Effector CD8-positive, alpha-beta T cell (primary cell): Measurements from ENCODE around the gene PSMA2.
A peak's percentile ranks its signal among the peaks of the same experiment; 100 is the strongest.

Experiments used
- DNase-seq: peaks from one replicate; lab custom pipeline; 2025; lab: John Stamatoyannopoulos, UW
- total RNA-seq, 4 experiments: gene quantifications; one replicate each; lab custom pipeline; 2026; lab: John Stamatoyannopoulos, UW

PSMA2 gene
- total RNA-seq, result 5.8 to 13.6 (median 8.2) reads per million in 4 experiments

DNA sequence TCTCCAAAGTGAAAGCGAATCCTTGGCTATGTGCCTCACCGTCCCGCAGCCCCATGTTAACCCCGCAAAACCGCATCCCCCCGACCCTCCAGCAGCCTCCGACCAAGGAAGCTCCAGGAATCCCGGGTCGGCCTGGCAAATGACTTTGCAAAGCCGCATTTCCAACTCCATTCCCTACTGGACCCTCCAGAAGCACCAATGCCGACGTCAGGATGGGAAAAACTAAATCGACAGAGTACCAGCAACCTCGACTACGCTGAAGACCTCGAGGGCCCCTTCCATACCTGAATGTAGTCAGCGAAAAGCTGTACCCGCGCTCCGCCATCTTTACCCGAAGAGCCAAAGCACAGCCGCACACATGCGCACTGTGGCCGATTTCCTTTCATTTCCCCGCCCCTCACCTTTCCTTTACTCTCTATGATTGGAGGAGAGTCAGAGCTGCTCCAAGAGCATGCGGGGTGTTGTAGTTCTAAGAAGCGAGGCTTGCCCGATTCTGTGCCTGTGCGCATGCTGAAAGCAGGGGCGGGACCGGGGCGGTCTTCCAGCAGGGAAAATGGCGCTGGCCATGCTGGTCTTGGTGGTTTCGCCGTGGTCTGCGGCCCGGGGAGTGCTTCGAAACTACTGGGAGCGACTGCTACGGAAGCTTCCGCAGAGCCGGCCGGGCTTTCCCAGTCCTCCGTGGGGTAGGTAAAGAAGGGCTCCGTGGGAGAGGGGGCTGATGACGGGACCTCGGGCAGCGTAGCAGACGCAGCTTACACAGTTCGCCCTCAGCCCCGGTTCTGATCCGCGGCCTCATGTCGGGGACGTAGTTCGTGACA is at the start of gene PSMA2, which contains the start of gene MRPL32:
PSMA2 (minus strand) TSS at position 341 of the 818 bp plus-strand sequence; CDS start at position 325, 16 bp downstream.
MRPL32 (plus strand) TSS at position 543 of the 818 bp plus-strand sequence; CDS start at position 554, 11 bp downstream.
- DNase-seq, result peak; percentile 91

DNA sequence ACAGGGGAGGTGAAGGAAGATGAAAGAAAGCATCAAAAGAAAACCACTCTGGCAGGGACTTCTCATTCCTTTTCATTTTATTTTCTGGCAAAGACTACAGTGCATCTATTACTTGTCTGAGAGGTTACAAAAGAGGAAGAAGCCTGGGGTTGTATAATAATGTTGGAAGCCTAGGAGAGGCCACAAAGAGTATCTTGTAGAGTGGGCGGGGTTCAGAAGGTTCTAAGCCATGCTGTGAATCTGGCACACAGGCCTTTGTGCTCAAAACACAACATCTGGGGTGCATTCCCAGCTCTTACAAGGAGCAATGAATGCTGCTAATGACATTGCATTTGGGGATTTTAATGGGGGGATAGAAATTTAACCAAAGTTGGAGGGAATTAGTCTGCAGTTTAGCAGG is 49.6 kb upstream of the PSMA2 start:
- DNase-seq, result no peak

GRCh38 chr7:42980514-42980913 is 48.5 kb upstream of the PSMA2 start:
- no peak for DNase-seq

- DNase-seq, result no peak
These were observed 48.1 kb upstream of the PSMA2 start for GRCh38 chr7:42980084-42980483.

DNA sequence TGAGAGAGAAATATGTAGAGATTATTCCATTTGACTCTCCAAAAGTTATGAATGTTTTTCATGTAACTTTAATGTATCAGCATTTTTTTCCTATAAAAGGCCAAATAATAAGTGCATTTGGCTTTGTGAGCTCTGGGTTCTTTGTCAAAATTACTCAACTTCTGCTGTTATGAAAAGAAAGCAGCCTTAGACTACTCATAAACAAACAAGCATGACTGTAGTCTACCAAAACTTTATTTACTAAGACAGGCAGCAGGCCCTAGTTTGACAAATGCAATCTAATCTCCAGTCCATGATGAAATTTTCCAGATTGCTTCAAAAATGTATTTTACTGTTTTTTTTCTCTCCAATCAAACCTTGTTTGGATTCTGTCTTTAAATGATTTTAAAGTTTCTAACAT is 46.5 kb upstream of the PSMA2 start:
- DNase-seq, result no peak

GRCh38 chr7:42976371-42976770 is 44.4 kb upstream of the PSMA2 start:
- no peak for DNase-seq

GRCh38 chr7:42972699-42973500 is 40.9 kb upstream of the PSMA2 start:
- DNase-seq, result no peak

DNA sequence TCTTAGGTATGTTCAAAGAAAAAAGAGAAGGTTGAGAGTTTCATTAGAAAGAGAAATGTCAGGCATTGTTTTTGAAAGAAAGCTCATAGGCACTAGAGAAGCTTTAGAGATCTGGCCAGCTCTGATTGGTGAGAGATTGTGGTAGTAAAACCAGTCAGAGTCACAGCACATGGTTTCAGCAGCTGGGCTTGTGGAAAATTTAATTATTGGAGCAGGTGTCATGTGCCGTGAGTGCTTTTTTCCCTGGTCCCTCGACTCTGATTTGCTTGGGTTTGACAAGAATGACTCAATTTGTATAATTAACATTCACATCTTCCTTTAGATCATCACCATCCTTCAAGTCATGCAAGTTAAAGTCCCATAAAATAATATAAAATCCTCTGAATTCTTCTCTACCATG is 35.4 kb upstream of the PSMA2 start:
- DNase-seq, result no peak

GRCh38 chr7:42964849-42965805 is 33.2 kb upstream of the PSMA2 start:
- no peak for DNase-seq

DNA sequence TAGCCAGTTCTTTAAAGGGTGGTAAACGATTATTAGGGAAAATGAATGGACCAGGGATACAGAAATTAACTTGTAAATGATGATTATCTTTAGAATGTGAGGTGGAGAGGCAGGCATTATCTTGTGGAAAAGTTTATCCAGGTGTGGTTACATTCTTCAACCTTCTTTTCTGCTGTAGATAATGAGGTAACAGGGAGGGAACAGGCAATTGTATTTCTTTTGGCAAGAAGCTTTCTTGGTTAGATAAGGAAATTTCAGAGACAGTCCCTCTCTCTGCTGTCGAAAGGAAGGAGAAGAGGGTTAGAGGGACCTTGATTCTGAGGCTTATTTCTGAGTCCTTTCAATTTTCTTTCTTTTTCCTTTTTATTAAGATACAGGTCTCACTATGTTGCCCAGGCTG is 32.3 kb upstream of the PSMA2 start:
- DNase-seq, result no peak

DNA sequence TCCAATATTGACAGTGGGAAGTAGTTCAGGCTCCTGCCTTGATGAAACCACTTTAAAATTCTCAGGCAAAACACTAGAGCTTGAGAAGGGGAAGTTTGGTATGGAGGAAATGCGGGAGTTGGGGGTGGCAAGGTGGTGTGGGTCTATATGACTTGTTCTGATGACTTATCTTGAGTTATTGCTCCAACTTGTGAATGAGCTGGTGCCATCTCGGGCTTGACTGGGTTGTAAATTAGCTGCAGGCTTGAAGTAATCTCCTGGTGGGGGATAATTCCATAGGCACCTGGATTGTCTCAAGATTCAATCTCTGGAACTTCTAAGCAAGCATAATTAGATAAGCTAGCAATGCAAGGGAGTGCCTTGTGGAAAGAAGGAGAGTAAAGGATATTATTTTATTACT is 29.2 kb upstream of the PSMA2 start:
- no peak for DNase-seq

DNA sequence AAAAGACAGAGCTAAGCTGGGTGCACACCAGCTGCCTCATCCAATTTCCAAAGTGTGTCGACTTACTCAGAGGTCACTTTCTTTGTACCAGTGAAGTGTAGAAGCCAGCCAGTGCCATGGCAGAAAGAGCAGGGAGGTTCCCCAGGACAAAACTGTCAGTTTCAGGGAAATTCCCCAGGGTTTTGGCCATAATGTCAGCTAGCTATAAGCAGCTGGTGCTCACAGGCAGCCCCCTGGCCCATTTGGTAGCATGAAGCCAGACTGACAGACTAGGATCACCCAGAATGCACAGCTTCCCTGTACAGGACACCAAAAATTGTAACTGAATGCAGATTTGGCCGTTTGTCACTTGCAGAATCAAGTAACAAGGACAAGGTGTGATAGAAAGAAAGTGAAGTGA is 28.8 kb upstream of the PSMA2 start:
- DNase-seq, result no peak

DNA sequence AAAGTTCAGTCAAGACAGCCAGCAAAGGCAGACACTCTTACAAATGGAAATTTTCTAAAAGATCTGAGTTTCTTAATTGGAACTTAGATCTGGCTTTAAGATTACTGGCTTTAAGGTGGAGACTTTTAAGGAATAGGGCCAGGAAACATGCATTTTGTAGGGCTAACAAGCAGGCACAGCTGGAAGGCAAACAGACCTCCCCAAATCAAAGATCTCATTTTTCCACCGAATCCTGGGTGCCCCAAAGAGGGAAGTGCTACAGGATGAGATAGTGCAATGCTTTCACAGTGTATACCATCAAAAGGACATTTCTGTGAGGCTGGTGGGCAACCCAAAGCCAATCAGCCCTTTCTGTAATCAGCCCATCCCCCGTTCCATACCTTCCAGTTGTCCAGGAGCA is 27.6 kb upstream of the PSMA2 start:
- no peak for DNase-seq

DNA sequence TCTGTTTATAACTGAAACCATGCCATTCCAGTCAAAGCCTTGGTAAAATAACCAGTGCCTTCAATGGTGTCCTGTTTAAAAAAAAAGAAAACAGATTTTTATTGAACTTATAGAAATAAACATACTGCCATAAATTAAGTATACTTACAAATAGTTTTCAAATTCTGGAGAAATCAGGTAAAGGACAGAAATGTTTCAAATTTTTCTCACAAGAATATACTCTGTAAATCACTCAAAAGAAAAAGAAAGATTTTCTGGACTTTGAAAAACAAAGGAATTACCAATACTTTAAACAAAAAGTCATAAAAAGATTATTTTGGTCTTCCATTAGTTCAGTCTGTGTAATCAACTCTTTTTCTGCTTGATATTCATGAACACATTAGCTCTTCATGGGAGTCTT is 24.1 kb upstream of the PSMA2 start:
- DNase-seq, result no peak

GRCh38 chr7:42953994-42954393 is 22.0 kb upstream of the PSMA2 start:
- DNase-seq, result no peak

GRCh38 chr7:42952328-42952727 is 20.4 kb upstream of the PSMA2 start:
- DNase-seq, result no peak

GRCh38 chr7:42950417-42950816 is 18.4 kb upstream of the PSMA2 start:
- DNase-seq, result no peak

DNA sequence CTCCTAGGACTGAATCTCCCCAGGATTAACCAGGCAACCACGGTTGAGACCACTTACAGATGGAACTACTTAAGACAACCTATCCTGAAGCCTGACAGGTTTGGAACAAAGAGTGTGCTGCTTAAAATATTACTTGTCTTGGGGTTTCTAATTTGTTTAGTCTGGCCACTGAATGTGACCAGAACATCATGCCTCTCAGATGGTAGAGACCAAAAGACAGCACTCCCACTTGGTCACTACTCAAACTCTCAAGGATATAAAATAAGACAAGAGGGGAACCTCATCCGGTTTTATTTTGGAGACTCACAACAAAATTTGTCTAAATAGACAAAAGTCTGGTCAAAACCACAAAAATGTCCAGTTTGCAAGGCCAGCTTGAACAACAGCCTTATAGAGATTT is 15.5 kb upstream of the PSMA2 start:
- no peak for DNase-seq

DNA sequence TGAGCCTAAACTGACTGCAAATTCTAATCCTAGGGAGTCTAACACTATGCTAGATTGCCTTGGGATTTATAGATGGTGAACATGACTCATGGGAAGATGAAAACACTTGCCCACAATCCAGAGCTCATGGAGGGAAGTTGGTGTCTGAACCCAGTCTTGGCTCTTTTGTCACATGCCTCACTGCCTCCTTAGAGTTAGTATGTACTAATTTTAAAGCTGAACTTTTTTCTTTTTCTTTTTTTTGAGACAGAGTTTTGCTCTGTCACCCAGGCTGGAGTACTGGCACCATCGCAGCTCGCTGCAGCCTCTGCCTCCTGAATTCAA is 14.6 kb upstream of the PSMA2 start:
- DNase-seq, result no peak

- DNase-seq, result no peak
These were observed 14.1 kb upstream of the PSMA2 start for GRCh38 chr7:42945821-42946626.
